Suprapubic skin (tissue), 4 donors: ENCODE results near the gene AP5B1. TPM values are rescaled to one million over a fixed set of nuclear protein-coding genes. Genes with fewer than 3 reads are reported as not detected.
A peak's percentile ranks its signal among the peaks of the same experiment; 100 is the strongest.

Experiments used
- DNase-seq, 2 donors: peaks; one replicate each; pipeline ENCODE4 v3.0.0-alpha.2; 2019; ENCODE audit warnings: low spot score in 2 of 2
- H3K27ac ChIP-seq: fragments of 200-600 bp; sonication (generic); one replicate; pipeline ENCODE4 v1.5.1; 2019
- H3K27me3 ChIP-seq: fragments of 200-600 bp; sonication (generic); one replicate; pipeline ENCODE4 v1.5.1; 2019
- H3K36me3 ChIP-seq: fragments of 200-600 bp; sonication (generic); one replicate; pipeline ENCODE4 v1.5.1; 2019
- H3K4me1 ChIP-seq: fragments of 200-600 bp; sonication (generic); one replicate; pipeline ENCODE4 v1.5.1; 2019
- H3K4me3 ChIP-seq: fragments of 200-600 bp; sonication (generic); one replicate; pipeline ENCODE4 v1.5.1; 2019; ENCODE audit warnings: mild to moderate bottlenecking
- H3K9me3 ChIP-seq: fragments of 200-600 bp; sonication (generic); one replicate; pipeline ENCODE4 v1.5.1; 2019
- EP300 ChIP-seq: sonication (generic); formaldehyde crosslinking; IDR thresholded peaks from one replicate; pipeline ENCODE4 v1.6.1; 2017; ENCODE audit warnings: antibody characterized with exemption
- POLR2A ChIP-seq, 2 donors: fragments of 450-650 bp; IDR thresholded peaks; one replicate each; pipeline ENCODE4 v1.6.1; 2017; ENCODE audit warnings: antibody characterized with exemption in 2 of 2, mild to moderate bottlenecking in 2 of 2, moderate library complexity in 2 of 2
- POLR2AphosphoS5 ChIP-seq, 3 donors: sonication (generic); formaldehyde crosslinking; IDR thresholded peaks; one replicate each; pipeline ENCODE4 v1.6.1; 2017; ENCODE audit warnings: antibody characterized with exemption in 3 of 3
- WGBS: methylation state at CpG from one replicate; pipeline ENCODE4 v1.1.5; 2018; 5-methylcytosine and 5-hydroxymethylcytosine counted together
- total RNA-seq, 4 donors: library from RNA; depleted of rRNA; stranded (reverse); fragments of >200 nt; gene quantifications; one replicate each; pipeline ENCODE4 v1.1.0, GENCODE V29; 2016
- TF ChIP-seq, protein P1 (sequence below), 2 donors: fragments of 200-600 bp in 1 of 2; fragments of 450-650 bp in 1 of 2; sonication (generic) in 1 of 2; IDR thresholded peaks; one replicate each; pipeline ENCODE4 v1.5.1; 2016 to 2019; ENCODE audit warnings: antibody characterized with exemption in 2 of 2, mild to moderate bottlenecking in 1 of 2, moderate library complexity in 1 of 2

The AP5B1 gene
- total RNA-seq, 4 donors from 2014 or later = 26.3 to 55.9 (median 38.1) TPM

DNA sequence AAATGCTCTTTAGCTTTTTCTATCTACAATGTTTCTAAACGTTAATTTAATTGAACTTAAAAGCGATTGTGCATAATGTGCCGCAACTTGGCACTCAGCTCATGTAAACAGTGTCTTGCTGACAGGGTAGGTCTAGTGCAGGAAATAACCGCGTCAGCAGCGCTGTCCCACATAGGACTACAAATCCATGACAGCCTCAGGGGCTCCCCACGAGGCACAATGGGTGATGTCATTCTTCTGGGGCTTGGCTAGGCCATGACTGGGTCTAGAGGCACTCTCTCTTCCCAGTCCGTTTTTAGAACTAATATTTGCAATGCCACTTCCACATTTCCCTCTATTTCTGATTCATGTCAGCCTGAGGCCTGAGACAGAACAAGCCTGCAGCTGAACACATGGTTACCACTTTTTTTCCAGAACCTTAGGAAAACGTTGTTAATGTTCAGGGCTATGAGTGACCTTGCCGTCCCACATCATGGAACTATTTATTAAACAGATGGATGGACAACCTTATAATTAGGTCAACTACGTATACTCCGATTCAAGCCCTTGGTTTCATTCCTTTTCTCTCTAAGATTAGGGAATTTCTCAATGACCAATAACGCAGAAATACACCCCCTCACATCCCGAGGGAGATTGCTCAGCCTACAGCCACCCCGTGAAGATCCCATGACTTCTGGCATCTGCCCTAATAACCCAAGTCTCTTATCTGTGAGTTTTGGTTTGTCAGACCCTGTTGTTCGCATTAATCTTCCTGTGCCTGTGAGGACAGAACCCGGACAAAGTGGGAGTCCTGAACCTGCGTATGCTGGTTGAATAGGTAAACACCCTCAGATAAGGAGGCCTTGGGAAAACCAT is 33.6 kb upstream of the AP5B1 start:
- 49% methylated on average over 18 of the region's 18 CpGs for WGBS
- Histone ChIP-seq H3K4me3 (no peak overlapping the region), H3K27me3 (no peaks in the 10 kb centered on the region), H3K9me3 (no peaks in the 10 kb centered on the region), H3K4me1 (peaks cover 37% of the 10 kb centered on the region), H3K36me3 (no peaks in the 10 kb centered on the region), H3K27ac (peak overlapping the region; percentile 34)
- no peak for DNase-seq
- TF ChIP-seq POLR2A (IDR thresholded peaks at IDR 0.05) (no peak), POLR2AphosphoS5 (IDR thresholded peaks at IDR 0.05) (no peak), EP300 (no peak)
- TF ChIP-seq, protein P1, sequence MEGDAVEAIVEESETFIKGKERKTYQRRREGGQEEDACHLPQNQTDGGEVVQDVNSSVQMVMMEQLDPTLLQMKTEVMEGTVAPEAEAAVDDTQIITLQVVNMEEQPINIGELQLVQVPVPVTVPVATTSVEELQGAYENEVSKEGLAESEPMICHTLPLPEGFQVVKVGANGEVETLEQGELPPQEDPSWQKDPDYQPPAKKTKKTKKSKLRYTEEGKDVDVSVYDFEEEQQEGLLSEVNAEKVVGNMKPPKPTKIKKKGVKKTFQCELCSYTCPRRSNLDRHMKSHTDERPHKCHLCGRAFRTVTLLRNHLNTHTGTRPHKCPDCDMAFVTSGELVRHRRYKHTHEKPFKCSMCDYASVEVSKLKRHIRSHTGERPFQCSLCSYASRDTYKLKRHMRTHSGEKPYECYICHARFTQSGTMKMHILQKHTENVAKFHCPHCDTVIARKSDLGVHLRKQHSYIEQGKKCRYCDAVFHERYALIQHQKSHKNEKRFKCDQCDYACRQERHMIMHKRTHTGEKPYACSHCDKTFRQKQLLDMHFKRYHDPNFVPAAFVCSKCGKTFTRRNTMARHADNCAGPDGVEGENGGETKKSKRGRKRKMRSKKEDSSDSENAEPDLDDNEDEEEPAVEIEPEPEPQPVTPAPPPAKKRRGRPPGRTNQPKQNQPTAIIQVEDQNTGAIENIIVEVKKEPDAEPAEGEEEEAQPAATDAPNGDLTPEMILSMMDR (IDR thresholded peaks at IDR 0.05) = no peak

DNA sequence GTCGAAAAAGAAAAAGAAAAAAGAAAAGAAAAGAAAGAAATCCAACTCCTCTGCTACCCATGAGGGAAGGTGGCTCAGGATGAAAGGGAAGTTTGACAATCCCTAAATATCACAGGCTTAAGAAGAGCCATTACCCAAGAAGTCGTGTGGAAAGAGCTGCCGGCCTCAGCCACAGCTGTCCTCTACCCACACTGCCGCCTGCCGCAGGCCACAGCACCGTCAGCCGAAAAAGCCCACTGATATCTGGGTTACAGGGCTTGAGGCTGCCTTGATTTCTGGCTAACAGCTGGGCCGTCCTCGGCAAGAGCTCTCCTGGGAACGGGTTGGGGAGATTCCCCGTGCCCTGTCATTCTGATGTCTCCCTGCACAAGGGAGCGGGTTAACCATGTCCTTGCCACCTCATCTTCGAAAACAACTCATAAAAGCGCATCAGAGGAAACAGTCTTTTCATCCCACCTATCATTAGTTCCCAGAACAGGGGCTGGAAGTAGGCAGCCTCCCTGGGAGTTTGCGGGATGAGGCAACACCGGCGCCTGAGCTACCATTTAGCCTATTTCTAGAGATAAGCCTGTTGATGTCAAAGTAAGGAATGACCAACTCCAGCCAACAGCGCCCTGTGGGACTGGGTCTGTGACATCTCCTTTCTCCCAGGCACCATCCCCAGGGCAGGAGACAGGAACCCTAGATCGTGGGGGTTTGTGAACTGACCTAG is 31.1 kb upstream of the AP5B1 start:
- WGBS = 66% methylated on average over 19 of the region's 19 CpGs
- no peaks in the 10 kb centered on the region for H3K27me3 ChIP-seq
- no peak overlapping the region for H3K27ac ChIP-seq
- no peaks in the 10 kb centered on the region for H3K36me3 ChIP-seq
- no peaks in the 10 kb centered on the region for H3K9me3 ChIP-seq
- no peak for DNase-seq
- TF ChIP-seq POLR2A (IDR thresholded peaks at IDR 0.05) (no peak), EP300 (no peak), POLR2AphosphoS5 (IDR thresholded peaks at IDR 0.05) (no peak)
- TF ChIP-seq, protein P1 (IDR thresholded peaks at IDR 0.05) = no peak
- H3K4me3 ChIP-seq = no peak overlapping the region
- H3K4me1 ChIP-seq = peaks cover 32% of the 10 kb centered on the region

- Histone ChIP-seq H3K36me3 (no peaks in the 10 kb centered on the region), H3K9me3 (no peaks in the 10 kb centered on the region), H3K27me3 (no peaks in the 10 kb centered on the region), H3K4me3 (no peak overlapping the region), H3K27ac (no peak overlapping the region), H3K4me1 (peaks cover 23% of the 10 kb centered on the region)
- no peak for DNase-seq
- TF ChIP-seq, protein P1 (IDR thresholded peaks at IDR 0.05) = no peak
- no peak for TF ChIP-seq POLR2A (IDR thresholded peaks at IDR 0.05)
- no peak for TF ChIP-seq POLR2AphosphoS5 (IDR thresholded peaks at IDR 0.05)
- no peak for TF ChIP-seq EP300
- WGBS = 84% methylated on average over 23 of the region's 23 CpGs
Measured at GRCh38 chr11:65810046-65810868, 29.5 kb upstream of the AP5B1 start.

- no peaks in the 10 kb centered on the region for H3K9me3 ChIP-seq
- DNase-seq = no peak
- H3K27me3 ChIP-seq = no peaks in the 10 kb centered on the region
- WGBS = 63% methylated on average over 7 of the region's 9 CpGs
- H3K27ac ChIP-seq = no peak overlapping the region
- H3K4me3 ChIP-seq = no peak overlapping the region
- H3K36me3 ChIP-seq = no peaks in the 10 kb centered on the region
- peaks cover 16% of the 10 kb centered on the region for H3K4me1 ChIP-seq
- TF ChIP-seq POLR2AphosphoS5 (IDR thresholded peaks at IDR 0.05) = no peak
- no peak for TF ChIP-seq EP300
- TF ChIP-seq, protein P1 (IDR thresholded peaks at IDR 0.05) = no peak
- TF ChIP-seq POLR2A (IDR thresholded peaks at IDR 0.05) = no peak
Measured at GRCh38 chr11:65809496-65809895, 28.7 kb upstream of the AP5B1 start.
